D721Med (cell line): Measurements from ENCODE around the gene ICAM1.

ENCODE experiments used
- DNase-seq: peaks from one replicate; pipeline ENCODE4 v3.0.0; 2011; ENCODE audit warnings: low spot score; ENCODE audit not compliant: insufficient read length
- FAIRE-seq: peaks from 2 replicates; lab custom pipeline; 2011; peaks lifted over from hg19 to GRCh38; lab: Jason Lieb, UNC
- CTCF ChIP-seq: IDR thresholded peaks from 2 replicates; pipeline ENCODE4 v1.5.1; 2012; ENCODE audit warnings: mild to moderate bottlenecking, control low read depth; ENCODE audit not compliant: insufficient read depth; ENCODE audit errors: missing control alignments

The ICAM1 gene

GRCh38 chr19:10295847-10296591 lies 25.1 kb downstream of the ICAM1 start:
- no peak for DNase-seq
- no peak for TF ChIP-seq CTCF
- no peak for FAIRE-seq

GRCh38 chr19:10299545-10300458 lies 28.9 kb downstream of the ICAM1 start:
- no peak for TF ChIP-seq CTCF
- no peak for DNase-seq
- FAIRE-seq, result no peak

GRCh38 chr19:10305139-10305806 lies 34.4 kb downstream of the ICAM1 start:
- DNase-seq (no peak), FAIRE-seq (no peak)
- TF ChIP-seq CTCF, result no peak

GRCh38 chr19:10306327-10306726 lies 35.4 kb downstream of the ICAM1 start:
- no peak for TF ChIP-seq CTCF
- no peak for DNase-seq
- no peak for FAIRE-seq

GRCh38 chr19:10309423-10309822 lies 38.5 kb downstream of the ICAM1 start, which contains the start of gene ZGLP1:
Gene ZGLP1, minus strand, starts transcription at chr19:10309815.
- DNase-seq, result no peak
- FAIRE-seq, result no peak
- no peak for TF ChIP-seq CTCF

- peak; percentile 92 for DNase-seq
- FAIRE-seq, result no peak
- TF ChIP-seq CTCF, result no peak
These were observed 44.7 kb downstream of the ICAM1 start, which contains the start of gene FDX2 for GRCh38 chr19:10315335-10316214. Gene FDX2, minus strand, starts transcription at chr19:10316015. Its CDS starts 19 bp downstream, at chr19:10315996.
